GM12891 (cell line): ENCODE measurements around the gene URI1.

Source experiments
- PAX5 ChIP-seq: IDR thresholded peaks from 2 replicates; pipeline ENCODE4 v1.6.1; 2011; ENCODE audit warnings: low read length, moderate library complexity, mild to moderate bottlenecking; ENCODE audit not compliant: insufficient read depth, severe bottlenecking
- POLR2A ChIP-seq: IDR thresholded peaks from 2 replicates; pipeline ENCODE4 v1.6.1; 2011; ENCODE audit warnings: low read depth, low read length, control low read depth
- POLR2AphosphoS5 ChIP-seq: IDR thresholded peaks from 2 replicates; pipeline ENCODE4 v1.6.1; 2011; ENCODE audit warnings: low read depth, low read length, control low read depth
- POU2F2 ChIP-seq: IDR thresholded peaks from 2 replicates; pipeline ENCODE4 v1.6.1; 2011; ENCODE audit warnings: low read depth, mild to moderate bottlenecking, control low read depth, low read length, moderate library complexity
- SPI1 ChIP-seq: IDR thresholded peaks from 2 replicates; pipeline ENCODE4 v1.6.1; 2011; ENCODE audit warnings: low read depth, low read length, control low read depth
- TAF1 ChIP-seq: IDR thresholded peaks from 2 replicates; pipeline ENCODE4 v1.6.1; 2011; ENCODE audit warnings: low read depth, low read length, control low read depth

- TF ChIP-seq POLR2A (no peak), POLR2AphosphoS5 (no peak), PAX5 (no peak), POU2F2 (no peak), TAF1 (no peak), SPI1 (no peak)
Observed at GRCh38 chr19:29922972-29923371, 19.1 kb upstream of the URI1 start.
